Left ventricle myocardium inferior (tissue), 1 donor: ENCODE results near the gene CRNKL1. TPM values are rescaled to one million over a fixed set of nuclear protein-coding genes. Genes with fewer than 3 reads are reported as not detected.

ENCODE experiments used
- DNase-seq: peaks from one replicate; pipeline ENCODE4 v3.0.0-alpha.2; 2020
- H3K27ac ChIP-seq: fragments of 200-600 bp; replicated peaks from 2 replicates; pipeline ENCODE4 v1.8.0; 2021
- H3K27me3 ChIP-seq: fragments of 200-600 bp; 2 replicates; pipeline ENCODE4 v1.8.0; 2021; ENCODE audit warnings: low read depth
- H3K36me3 ChIP-seq: fragments of 200-600 bp; 2 replicates; pipeline ENCODE4 v1.8.0; 2021
- H3K4me1 ChIP-seq: fragments of 200-600 bp; 2 replicates; pipeline ENCODE4 v1.8.0; 2021
- H3K4me3 ChIP-seq: fragments of 200-600 bp; 2 replicates; pipeline ENCODE4 v1.8.0; 2021; ENCODE audit warnings: mild to moderate bottlenecking, moderate library complexity
- H3K9me3 ChIP-seq: fragments of 200-600 bp; replicated peaks from 2 replicates; pipeline ENCODE4 v1.8.0; 2021
- CTCF ChIP-seq: fragments of 200-600 bp; IDR thresholded peaks from 2 replicates; pipeline ENCODE4 v1.8.0; 2021; ENCODE audit warnings: antibody characterized with exemption, mild to moderate bottlenecking, borderline replicate concordance
- intact Hi-C: fragments of 100-400 bp; cut with micrococcal nuclease; formaldehyde crosslinking; loops from one replicate; pipeline ENCODE4 v1.11.0; 2022
- long read RNA-seq: library from polyadenylated mRNA; unstranded; transcript quantifications from one replicate; pipeline ENCODE4 v2.0.0, GENCODE V29; 2021
- total RNA-seq: library from RNA; stranded (reverse); fragmentation: NEBNext Ultra II Directional; extraction: Animal tissue kit (Norgen Biotek cat#: 25700); gene quantifications from one replicate; pipeline ENCODE4 v1.2.1, GENCODE V29; 2021
- donor health status: DM: no; HTN: yes; CAD: no; lungs with severe emphysema.

The CRNKL1 gene
- 18.0 TPM for total RNA-seq
- long read RNA-seq, full-length matches to known transcripts, result 36 of 50 reads
- long read RNA-seq, partial matches to known transcripts, result 12 of 50 reads
- long read RNA-seq, other reads (novel, unspliced or antisense), result 2 of 50 reads

- H3K9me3 ChIP-seq, result no peaks in the 10 kb centered on the region
- peaks cover 32% of the 10 kb centered on the region for H3K36me3 ChIP-seq
- intact Hi-C loops, result no loop called here
- H3K27me3 ChIP-seq, result peaks cover 1% of the 10 kb centered on the region
- peak within 1 kb of the TSS; percentile 97 for H3K4me3 ChIP-seq
- peak within 1 kb of the TSS; percentile 87 for H3K27ac ChIP-seq
- peaks cover 28% of the 10 kb centered on the region for H3K4me1 ChIP-seq
- TF ChIP-seq CTCF, result peak; percentile 22
- DNase-seq, result peak; percentile 95
Measured at GRCh38 chr20:20052074-20052970, at the start of gene CRNKL1, which contains the start of gene CFAP61. CRNKL1 (minus strand) TSS chr20:20052466; CDS start chr20:20052342, 124 bp downstream. CFAP61 (plus strand) TSS chr20:20052532; CDS start chr20:20056654, 4,122 bp downstream.

- no peaks in the 10 kb centered on the region for H3K27me3 ChIP-seq
- peaks cover 18% of the 10 kb centered on the region for H3K4me1 ChIP-seq
- intact Hi-C loops, result no loop called here
- DNase-seq, result no peak
- H3K36me3 ChIP-seq, result peaks cover 4% of the 10 kb centered on the region
- no peaks in the 10 kb centered on the region for H3K9me3 ChIP-seq
- no peak overlapping the region for H3K27ac ChIP-seq
- no peak overlapping the region for H3K4me3 ChIP-seq
- no peak for TF ChIP-seq CTCF
Measured at GRCh38 chr20:20100881-20101280, 48.6 kb upstream of the CRNKL1 start.

- H3K27me3 ChIP-seq, result no peaks in the 10 kb centered on the region
- H3K4me1 ChIP-seq, result peaks cover 6% of the 10 kb centered on the region
- H3K27ac ChIP-seq, result peak overlapping the region; percentile 51
- H3K9me3 ChIP-seq, result no peaks in the 10 kb centered on the region
- no peak overlapping the region for H3K4me3 ChIP-seq
- DNase-seq, result no peak
- TF ChIP-seq CTCF, result no peak
- peaks cover 10% of the 10 kb centered on the region for H3K36me3 ChIP-seq
- intact Hi-C loops, result no loop called here
Measured at GRCh38 chr20:20096421-20096820, 44.2 kb upstream of the CRNKL1 start.

GRCh38 chr20:20095114-20095872 lies 43.0 kb upstream of the CRNKL1 start:
- Histone ChIP-seq H3K27me3 (no peaks in the 10 kb centered on the region), H3K4me3 (no peak overlapping the region), H3K27ac (peak overlapping the region; percentile 51), H3K4me1 (peaks cover 7% of the 10 kb centered on the region), H3K9me3 (no peaks in the 10 kb centered on the region), H3K36me3 (peaks cover 10% of the 10 kb centered on the region)
- intact Hi-C loops, result no loop called here
- no peak for TF ChIP-seq CTCF
- DNase-seq, result no peak

GRCh38 chr20:20094410-20094809 lies 42.1 kb upstream of the CRNKL1 start:
- Histone ChIP-seq H3K36me3 (peaks cover 6% of the 10 kb centered on the region), H3K27ac (no peak overlapping the region), H3K4me1 (peaks cover 16% of the 10 kb centered on the region), H3K27me3 (no peaks in the 10 kb centered on the region), H3K9me3 (no peaks in the 10 kb centered on the region), H3K4me3 (no peak overlapping the region)
- no peak for TF ChIP-seq CTCF
- DNase-seq, result no peak
- intact Hi-C loops, result no loop called here
